KMS-11 (cell line): ENCODE data around the gene OR2T4.

Source experiments
- H2AFZ ChIP-seq: fragments of 200-600 bp; sonication (generic); 2 replicates; pipeline ENCODE4 v1.6.1; 2016; ENCODE audit warnings: antibody characterized with exemption, mixed run types, low read depth
- H3K27ac ChIP-seq: fragments of 200-600 bp; sonication (generic); 2 replicates; pipeline ENCODE4 v1.6.1; 2016; ENCODE audit warnings: mild to moderate bottlenecking, mixed run types
- H3K27me3 ChIP-seq: fragments of 200-600 bp; sonication (generic); 2 replicates; pipeline ENCODE4 v1.6.1; 2017; ENCODE audit warnings: mild to moderate bottlenecking, low read depth, mixed run types, moderate library complexity; ENCODE audit not compliant: insufficient read depth
- H3K36me3 ChIP-seq: fragments of 200-600 bp; sonication (generic); 2 replicates; pipeline ENCODE4 v1.6.1; 2017; ENCODE audit warnings: mild to moderate bottlenecking, mixed run types; ENCODE audit not compliant: insufficient read depth
- H3K4me1 ChIP-seq: fragments of 200-600 bp; sonication (generic); 2 replicates; pipeline ENCODE4 v1.6.1; 2016; ENCODE audit warnings: mild to moderate bottlenecking, low read depth, mixed run types; ENCODE audit not compliant: poor library complexity, severe bottlenecking
- H3K4me2 ChIP-seq: fragments of 200-600 bp; sonication (generic); 2 replicates; pipeline ENCODE4 v1.7.0; 2016; ENCODE audit warnings: mild to moderate bottlenecking, mixed run types
- H3K4me3 ChIP-seq: fragments of 200-600 bp; sonication (generic); IDR thresholded peaks from 2 replicates; pipeline ENCODE4 v1.6.1; 2017; ENCODE audit warnings: low read depth, low read length, mixed read lengths; ENCODE audit not compliant: insufficient read depth
- H3K79me2 ChIP-seq: fragments of 200-600 bp; sonication (generic); 2 replicates; pipeline ENCODE4 v1.6.1; 2016; ENCODE audit warnings: low read depth, mixed run types; ENCODE audit not compliant: insufficient read depth
- H3K9ac ChIP-seq: fragments of 200-600 bp; sonication (generic); 2 replicates; pipeline ENCODE4 v1.6.1; 2016; ENCODE audit warnings: mild to moderate bottlenecking, mixed run types
- H4K20me1 ChIP-seq: fragments of 200-600 bp; sonication (generic); 2 replicates; pipeline ENCODE4 v1.6.1; 2016; ENCODE audit warnings: mild to moderate bottlenecking, mixed run types; ENCODE audit not compliant: insufficient read depth
- TF ChIP-seq, protein P1 (sequence below): fragments of 200-600 bp; sonication (generic); conservative IDR thresholded peaks from 2 replicates; pipeline ENCODE4 v1.6.1; 2017; ENCODE audit warnings: low read depth, mild to moderate bottlenecking, antibody characterized with exemption, low read length, moderate library complexity, mixed read lengths

Gene OR2T4

DNA sequence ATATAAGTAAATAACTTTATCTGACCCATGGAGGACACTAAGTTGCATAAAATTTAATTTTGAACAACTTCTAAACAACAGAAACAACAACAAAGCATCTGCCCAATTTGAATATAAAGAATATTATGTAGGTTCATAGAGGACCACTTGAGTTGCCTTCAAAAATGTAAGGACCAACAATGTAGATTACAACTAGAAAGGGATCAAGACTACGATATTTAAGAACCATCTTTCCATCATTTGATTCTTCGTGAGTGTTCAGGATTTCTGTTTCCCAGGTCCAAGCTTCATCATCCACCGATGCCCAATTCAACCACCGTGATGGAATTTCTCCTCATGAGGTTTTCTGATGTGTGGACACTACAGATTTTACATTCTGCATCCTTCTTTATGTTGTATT is 13.0 kb upstream of the OR2T4 start, which contains the start of gene OR14C36:
OR14C36 (plus strand) TSS at position 301 of the 400 bp plus-strand sequence; CDS start at position 301, 0 bp downstream.
- Histone ChIP-seq H3K4me1 (no peaks in the 10 kb centered on the region), H2AFZ (no peak within 1 kb of the TSS), H3K79me2 (no peaks in the 10 kb centered on the region), H3K27ac (no peak within 1 kb of the TSS), H3K36me3 (no peaks in the 10 kb centered on the region), H4K20me1 (no peaks in the 10 kb centered on the region), H3K27me3 (no peaks in the 10 kb centered on the region), H3K4me3 (no peak within 1 kb of the TSS), H3K4me2 (no peak within 1 kb of the TSS), H3K9ac (no peak within 1 kb of the TSS)
- TF ChIP-seq, protein P1, sequence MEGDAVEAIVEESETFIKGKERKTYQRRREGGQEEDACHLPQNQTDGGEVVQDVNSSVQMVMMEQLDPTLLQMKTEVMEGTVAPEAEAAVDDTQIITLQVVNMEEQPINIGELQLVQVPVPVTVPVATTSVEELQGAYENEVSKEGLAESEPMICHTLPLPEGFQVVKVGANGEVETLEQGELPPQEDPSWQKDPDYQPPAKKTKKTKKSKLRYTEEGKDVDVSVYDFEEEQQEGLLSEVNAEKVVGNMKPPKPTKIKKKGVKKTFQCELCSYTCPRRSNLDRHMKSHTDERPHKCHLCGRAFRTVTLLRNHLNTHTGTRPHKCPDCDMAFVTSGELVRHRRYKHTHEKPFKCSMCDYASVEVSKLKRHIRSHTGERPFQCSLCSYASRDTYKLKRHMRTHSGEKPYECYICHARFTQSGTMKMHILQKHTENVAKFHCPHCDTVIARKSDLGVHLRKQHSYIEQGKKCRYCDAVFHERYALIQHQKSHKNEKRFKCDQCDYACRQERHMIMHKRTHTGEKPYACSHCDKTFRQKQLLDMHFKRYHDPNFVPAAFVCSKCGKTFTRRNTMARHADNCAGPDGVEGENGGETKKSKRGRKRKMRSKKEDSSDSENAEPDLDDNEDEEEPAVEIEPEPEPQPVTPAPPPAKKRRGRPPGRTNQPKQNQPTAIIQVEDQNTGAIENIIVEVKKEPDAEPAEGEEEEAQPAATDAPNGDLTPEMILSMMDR = no peak

DNA sequence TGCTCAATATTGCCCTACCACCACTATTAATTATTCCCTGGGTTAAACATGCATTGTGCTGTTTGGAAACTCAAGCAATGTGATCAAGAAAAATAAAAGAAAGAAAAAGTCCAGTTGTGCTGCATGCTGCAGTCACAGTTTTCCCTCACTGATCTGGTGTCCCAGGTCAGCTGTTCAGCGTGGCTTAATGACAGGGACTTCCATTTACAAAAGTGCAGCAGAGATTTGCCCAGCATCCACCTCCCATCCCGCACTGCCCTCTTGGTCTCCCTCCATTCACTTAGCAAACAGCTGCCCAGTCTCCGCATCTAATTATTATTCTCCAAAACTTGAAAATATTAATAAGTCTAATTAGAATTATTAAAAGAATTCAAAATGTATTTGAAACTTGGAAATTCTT is 2.0 kb upstream of the OR2T4 start:
- no peaks in the 10 kb centered on the region for H3K79me2 ChIP-seq
- H2AFZ ChIP-seq = no peak overlapping the region
- no peaks in the 10 kb centered on the region for H3K27me3 ChIP-seq
- no peaks in the 10 kb centered on the region for H4K20me1 ChIP-seq
- H3K9ac ChIP-seq = no peak overlapping the region
- H3K4me3 ChIP-seq = no peak overlapping the region
- TF ChIP-seq, protein P1 = no peak
- H3K4me2 ChIP-seq = no peak overlapping the region
- H3K36me3 ChIP-seq = no peaks in the 10 kb centered on the region
- H3K4me1 ChIP-seq = no peaks in the 10 kb centered on the region
- no peak overlapping the region for H3K27ac ChIP-seq

DNA sequence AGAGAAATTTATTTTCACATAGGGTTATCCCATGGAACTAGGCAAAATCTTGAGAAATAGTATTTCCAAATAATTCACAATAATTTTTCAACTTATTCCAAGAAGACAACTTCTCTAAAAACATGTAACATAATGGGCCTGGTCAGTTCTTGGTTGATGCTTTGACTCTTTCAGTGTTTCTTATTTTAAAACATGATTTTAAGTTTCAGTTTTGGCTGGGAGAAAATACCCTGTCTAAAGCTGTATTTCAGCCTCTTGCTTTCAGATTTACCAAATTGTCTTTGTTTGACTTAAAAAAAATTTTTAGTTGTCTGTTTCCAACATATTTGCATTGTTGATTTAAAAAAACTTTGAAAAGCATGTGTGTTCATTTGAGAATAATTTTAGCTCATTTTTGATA is 5.1 kb downstream of the OR2T4 start:
- Histone ChIP-seq H3K9ac (no peak overlapping the region), H3K4me1 (no peaks in the 10 kb centered on the region), H3K4me3 (no peak overlapping the region), H3K4me2 (no peak overlapping the region), H3K79me2 (no peaks in the 10 kb centered on the region), H3K36me3 (no peaks in the 10 kb centered on the region), H3K27me3 (no peaks in the 10 kb centered on the region), H3K27ac (no peak overlapping the region), H2AFZ (no peak overlapping the region), H4K20me1 (no peaks in the 10 kb centered on the region)
- TF ChIP-seq, protein P1 = no peak

DNA sequence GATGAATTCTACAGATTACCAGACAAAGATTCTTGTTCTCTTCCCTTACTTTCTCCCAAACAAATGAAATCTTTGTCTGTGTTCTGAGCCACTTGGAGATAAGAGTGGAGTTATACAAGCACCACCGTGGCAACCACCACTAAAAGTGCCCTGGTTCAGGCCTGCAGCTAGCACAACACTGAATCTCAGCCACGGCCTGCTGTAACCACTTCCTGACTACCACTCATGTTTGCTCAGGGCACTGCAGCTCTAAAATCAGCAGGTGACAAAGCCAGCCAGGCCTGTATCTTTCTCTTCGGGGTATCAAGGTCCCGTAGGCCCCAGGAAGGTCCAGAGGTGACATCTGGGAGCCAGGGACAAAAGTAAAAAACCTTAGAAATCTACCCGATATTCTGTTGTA is 10.9 kb downstream of the OR2T4 start:
- no peak overlapping the region for H3K4me3 ChIP-seq
- TF ChIP-seq, protein P1 = no peak
- H3K36me3 ChIP-seq = no peaks in the 10 kb centered on the region
- no peaks in the 10 kb centered on the region for H4K20me1 ChIP-seq
- no peak overlapping the region for H3K27ac ChIP-seq
- no peak overlapping the region for H3K4me2 ChIP-seq
- H3K27me3 ChIP-seq = no peaks in the 10 kb centered on the region
- H2AFZ ChIP-seq = no peak overlapping the region
- H3K79me2 ChIP-seq = no peaks in the 10 kb centered on the region
- H3K4me1 ChIP-seq = no peaks in the 10 kb centered on the region
- H3K9ac ChIP-seq = no peak overlapping the region

DNA sequence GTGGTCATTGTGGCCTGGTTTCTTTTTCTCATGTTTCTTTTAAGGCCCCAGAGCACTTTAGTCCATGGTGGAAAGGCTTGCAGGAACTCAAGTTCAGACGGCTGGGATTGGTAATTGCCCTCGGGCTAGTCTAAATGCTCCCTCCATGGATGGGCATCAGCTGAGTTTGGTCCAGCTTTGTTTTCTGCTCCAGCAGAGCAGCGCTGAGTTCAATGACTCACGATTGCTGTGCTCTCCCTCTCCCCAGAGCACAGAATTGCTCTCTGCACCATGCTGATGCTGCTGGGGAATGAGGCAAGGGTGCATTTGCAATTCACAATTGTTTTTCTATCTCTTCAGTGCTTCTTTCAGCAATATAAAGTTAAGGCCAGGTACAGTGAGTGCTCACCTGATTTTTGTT is 12.3 kb downstream of the OR2T4 start:
- Histone ChIP-seq H3K9ac (no peak overlapping the region), H3K4me1 (no peaks in the 10 kb centered on the region), H3K27ac (no peak overlapping the region), H3K4me2 (no peak overlapping the region), H4K20me1 (no peaks in the 10 kb centered on the region), H3K79me2 (no peaks in the 10 kb centered on the region), H3K36me3 (no peaks in the 10 kb centered on the region), H3K4me3 (no peak overlapping the region), H2AFZ (no peak overlapping the region), H3K27me3 (no peaks in the 10 kb centered on the region)
- TF ChIP-seq, protein P1 = no peak
